PC-3 (cell line): ENCODE data around the gene TBX20. TPM values are rescaled to one million over a fixed set of nuclear protein-coding genes. Genes with fewer than 3 reads are reported as not detected.
"Not testable (repeated sequence)": the region's sequence is repeated elsewhere in the genome, so short reads cannot be mapped to it uniquely, and the experiment has no call there.

Experiments
- ATAC-seq: fragments of 200-7000 bp; cut with Tn5 transposase; 2 replicates; pipeline ENCODE4 v1.9.1; 2020; ENCODE audit warnings: mild to moderate bottlenecking, moderate library complexity
- BruUV-seq: library from RNA; stranded (reverse); fragments of 400-500 nt; replicated peaks from 2 replicates; lab custom pipeline; 2021; lab: Mats Ljungman, UMichigan
- CTCF ChIA-PET: fragments of 300-600 bp; sonication (Branson Sonifier 250); formaldehyde crosslinking; loops from one replicate; lab custom pipeline; 2022; ENCODE audit warnings: antibody characterized with exemption; lab: Charles Lee
- POLR2A ChIA-PET: fragments of 300-600 bp; sonication (Branson Sonifier 250); formaldehyde crosslinking; loops from one replicate; lab custom pipeline; 2022; ENCODE audit warnings: antibody characterized with exemption; ENCODE audit not compliant: unreplicated experiment; lab: Charles Lee
- DNase-seq: peaks from one replicate; pipeline ENCODE4 v3.0.0-alpha.2; 2015
- H2AFZ ChIP-seq: fragments of 300-600 bp; sonication (generic); 2 replicates; pipeline ENCODE4 v1.6.0; 2016; ENCODE audit warnings: antibody characterized with exemption, low read length
- H3F3A ChIP-seq: fragments of 300-600 bp; sonication (generic); one replicate; pipeline ENCODE4 v1.6.0; 2017; ENCODE audit warnings: antibody characterized with exemption, low read length, control low read depth, mild to moderate bottlenecking; ENCODE audit not compliant: unreplicated experiment
- H3K27ac ChIP-seq: fragments of 300-600 bp; sonication (generic); 2 replicates; pipeline ENCODE4 v1.5.1; 2016; ENCODE audit warnings: mild to moderate bottlenecking, low read length
- H3K27me3 ChIP-seq: fragments of 300-600 bp; sonication (generic); 2 replicates; pipeline ENCODE4 v1.6.1; 2016; ENCODE audit warnings: low read length, mixed read lengths
- H3K36me3 ChIP-seq: fragments of 300-600 bp; sonication (generic); 2 replicates; pipeline ENCODE4 v1.6.1; 2016; ENCODE audit warnings: low read depth, mixed run types, low read length, mixed read lengths
- H3K4me1 ChIP-seq: fragments of 300-600 bp; sonication (generic); 2 replicates; pipeline ENCODE4 v1.5.1; 2016; ENCODE audit warnings: low read length; ENCODE audit not compliant: insufficient read depth
- H3K4me2 ChIP-seq: fragments of 300-600 bp; sonication (generic); 2 replicates; pipeline ENCODE4 v1.6.0; 2016; ENCODE audit warnings: low read length
- H3K4me3 ChIP-seq: fragments of 300-600 bp; sonication (generic); 2 replicates; pipeline ENCODE4 v1.5.1; 2016; ENCODE audit warnings: mild to moderate bottlenecking, low read length, mixed read lengths
- H3K79me2 ChIP-seq: fragments of 300-600 bp; sonication (generic); 2 replicates; pipeline ENCODE4 v1.6.1; 2017; ENCODE audit warnings: low read length, mixed read lengths
- H3K9ac ChIP-seq: fragments of 300-600 bp; sonication (generic); 2 replicates; pipeline ENCODE4 v1.6.0; 2016; ENCODE audit warnings: mild to moderate bottlenecking, low read length
- H3K9me2 ChIP-seq: fragments of 300-600 bp; sonication (generic); replicated peaks from 2 replicates; pipeline ENCODE4 v1.6.1; 2016; ENCODE audit warnings: mixed run types, low read length, mixed read lengths
- H3K9me3 ChIP-seq: fragments of 300-600 bp; sonication (generic); 2 replicates; pipeline ENCODE4 v1.6.1; 2016; ENCODE audit warnings: low read length, mixed read lengths
- H4K20me1 ChIP-seq: fragments of 300-600 bp; sonication (generic); 2 replicates; pipeline ENCODE4 v1.6.1; 2016; ENCODE audit warnings: low read length, mixed read lengths
- EZH2 ChIP-seq: fragments of 300-600 bp; sonication (generic); IDR thresholded peaks from one replicate; pipeline ENCODE4 v1.6.1; 2017; ENCODE audit warnings: antibody characterized with exemption, mild to moderate bottlenecking, low read length; ENCODE audit not compliant: unreplicated experiment
- EZH2phosphoT487 ChIP-seq: fragments of 300-600 bp; sonication (generic); IDR thresholded peaks from 2 replicates; pipeline ENCODE4 v1.6.1; 2018; ENCODE audit warnings: mild to moderate bottlenecking, antibody characterized with exemption, low read length, borderline replicate concordance
- intact Hi-C: fragments of 100-400 bp; cut with micrococcal nuclease; formaldehyde crosslinking; loops from 2 replicates; pipeline ENCODE4 v1.9.0; 2023
- total RNA-seq: library from RNA; depleted of rRNA; stranded (reverse); fragments of >200 nt; gene quantifications from 2 replicates; pipeline ENCODE4 v1.2.3, GENCODE V29; 2014
- TF ChIP-seq, protein P1 (sequence below): fragments of 300-600 bp; sonication (generic); conservative IDR thresholded peaks from 2 replicates; pipeline ENCODE4 v1.5.1; 2017; ENCODE audit warnings: antibody characterized with exemption, low read depth, mild to moderate bottlenecking, low read length

TBX20 gene
- total RNA-seq, 1 experiment from 2014 or later, result 0.47 TPM

GRCh38 chr7:35241884-35242283 lies 12.0 kb downstream of the TBX20 start:
- peak; percentile 59 for ATAC-seq
- Histone ChIP-seq H3K4me2 (no peak overlapping the region), H3K4me1 (no peaks in the 10 kb centered on the region; the same call in 1 of the 2 replicates), H3K9me2 (no peaks in the 10 kb centered on the region), H3K9me3 (no peaks in the 10 kb centered on the region), H4K20me1 (no peaks in the 10 kb centered on the region), H3K27ac (no peak overlapping the region), H3K9ac (no peak overlapping the region), H2AFZ (no peak overlapping the region), H3K36me3 (no peaks in the 10 kb centered on the region), H3K79me2 (no peaks in the 10 kb centered on the region), H3K4me3 (no peak overlapping the region), H3F3A (no peaks in the 10 kb centered on the region), H3K27me3 (no peaks in the 10 kb centered on the region)
- peak; percentile 7 for DNase-seq
- ChIA-PET CTCF (no interaction called here), POLR2A (no interaction called here)
- intact Hi-C loops, result loop anchor here (10.0 kb wide), 1 partner anchor 47 kb away; no protein-coding TSS in a partner anchor
- TF ChIP-seq EZH2 (no peak), EZH2phosphoT487 (no peak)
- TF ChIP-seq, protein P1, sequence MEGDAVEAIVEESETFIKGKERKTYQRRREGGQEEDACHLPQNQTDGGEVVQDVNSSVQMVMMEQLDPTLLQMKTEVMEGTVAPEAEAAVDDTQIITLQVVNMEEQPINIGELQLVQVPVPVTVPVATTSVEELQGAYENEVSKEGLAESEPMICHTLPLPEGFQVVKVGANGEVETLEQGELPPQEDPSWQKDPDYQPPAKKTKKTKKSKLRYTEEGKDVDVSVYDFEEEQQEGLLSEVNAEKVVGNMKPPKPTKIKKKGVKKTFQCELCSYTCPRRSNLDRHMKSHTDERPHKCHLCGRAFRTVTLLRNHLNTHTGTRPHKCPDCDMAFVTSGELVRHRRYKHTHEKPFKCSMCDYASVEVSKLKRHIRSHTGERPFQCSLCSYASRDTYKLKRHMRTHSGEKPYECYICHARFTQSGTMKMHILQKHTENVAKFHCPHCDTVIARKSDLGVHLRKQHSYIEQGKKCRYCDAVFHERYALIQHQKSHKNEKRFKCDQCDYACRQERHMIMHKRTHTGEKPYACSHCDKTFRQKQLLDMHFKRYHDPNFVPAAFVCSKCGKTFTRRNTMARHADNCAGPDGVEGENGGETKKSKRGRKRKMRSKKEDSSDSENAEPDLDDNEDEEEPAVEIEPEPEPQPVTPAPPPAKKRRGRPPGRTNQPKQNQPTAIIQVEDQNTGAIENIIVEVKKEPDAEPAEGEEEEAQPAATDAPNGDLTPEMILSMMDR, result no peak
- no TSS peak for BruUV-seq

DNA sequence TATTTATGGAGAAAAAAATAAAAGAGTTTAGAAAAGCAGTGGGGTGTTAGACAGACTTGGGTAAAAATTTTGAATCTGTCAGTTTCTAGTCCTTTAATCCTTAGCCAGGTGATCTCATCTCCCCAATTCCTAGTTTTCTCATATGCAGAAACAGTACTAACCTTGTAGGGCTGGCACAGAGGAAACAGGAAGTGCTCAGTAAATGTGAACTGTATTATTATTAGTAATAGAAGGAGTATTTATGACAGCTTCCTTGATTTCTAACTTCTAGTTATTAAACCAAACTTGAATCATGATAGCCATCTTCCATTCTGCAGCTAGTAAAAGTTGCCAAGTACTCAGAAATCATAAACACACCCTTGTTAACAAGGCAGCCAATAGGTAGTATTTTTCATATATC lies 12.5 kb downstream of the TBX20 start:
- Histone ChIP-seq H3K9ac (no peak overlapping the region), H3K4me1 (no peaks in the 10 kb centered on the region; the same call in 1 of the 2 replicates), H3K4me3 (no peak overlapping the region), H3K27ac (no peak overlapping the region), H3K4me2 (no peak overlapping the region), H4K20me1 (no peaks in the 10 kb centered on the region), H3F3A (no peaks in the 10 kb centered on the region), H3K36me3 (no peaks in the 10 kb centered on the region), H2AFZ (no peak overlapping the region), H3K79me2 (no peaks in the 10 kb centered on the region), H3K27me3 (no peaks in the 10 kb centered on the region), H3K9me3 (no peaks in the 10 kb centered on the region), H3K9me2 (no peaks in the 10 kb centered on the region)
- DNase-seq (no peak), ATAC-seq (peak; percentile 74)
- ChIA-PET POLR2A (no interaction called here), CTCF (no interaction called here)
- intact Hi-C loops, result loop anchor here (10.0 kb wide), 1 partner anchor 47 kb away; no protein-coding TSS in a partner anchor
- BruUV-seq, result no TSS peak
- TF ChIP-seq EZH2phosphoT487 (no peak), EZH2 (no peak)
- TF ChIP-seq, protein P1, result no peak

DNA sequence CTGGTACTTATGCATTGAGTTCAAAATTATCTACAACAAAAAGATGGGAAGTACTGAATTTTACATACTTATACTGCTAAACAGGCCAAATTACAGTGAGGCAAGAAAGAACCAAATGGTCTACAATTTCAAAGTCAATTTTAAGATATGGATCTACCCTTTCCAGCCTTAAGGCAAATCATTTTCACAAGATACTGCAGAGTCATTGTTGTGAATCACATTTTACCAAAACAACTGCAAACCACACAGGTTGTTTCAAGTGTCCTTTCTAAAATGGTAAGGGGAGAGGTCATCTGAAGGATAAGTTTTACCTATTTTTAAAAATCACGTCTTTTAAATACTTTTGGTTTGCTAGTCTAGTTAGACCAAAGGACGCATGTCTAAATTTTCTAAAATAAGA lies 12.9 kb downstream of the TBX20 start:
- H3K9me2 ChIP-seq, POLR2A ChIA-PET, H2AFZ ChIP-seq, H4K20me1 ChIP-seq, DNase-seq, BruUV-seq, H3K27me3 ChIP-seq, H3K4me3 ChIP-seq, H3K9me3 ChIP-seq, CTCF ChIA-PET, H3K27ac ChIP-seq, H3K4me2 ChIP-seq, H3K36me3 ChIP-seq, ATAC-seq, H3K4me1 ChIP-seq, H3K9ac ChIP-seq, H3F3A ChIP-seq, H3K79me2 ChIP-seq: not testable (repeated sequence)
- intact Hi-C loops, result loop anchor here (10.0 kb wide), 1 partner anchor 46 kb away; no protein-coding TSS in a partner anchor

GRCh38 chr7:35238456-35238855 lies 15.4 kb downstream of the TBX20 start:
- H3K36me3 ChIP-seq, POLR2A ChIA-PET, H3F3A ChIP-seq, H3K27ac ChIP-seq, H3K9me3 ChIP-seq, H3K4me1 ChIP-seq, intact Hi-C loops, H4K20me1 ChIP-seq, ATAC-seq, H3K4me2 ChIP-seq, H2AFZ ChIP-seq, BruUV-seq, DNase-seq, H3K9ac ChIP-seq, H3K9me2 ChIP-seq, H3K27me3 ChIP-seq, H3K79me2 ChIP-seq, CTCF ChIA-PET, H3K4me3 ChIP-seq: not testable (repeated sequence)
